H9 (cell line): ENCODE results near the gene FAM221B. TPM values are rescaled to one million over a fixed set of nuclear protein-coding genes. Genes with fewer than 3 reads are reported as not detected.

Source experiments
- DNase-seq: peaks from one replicate; pipeline ENCODE4 v3.0.0-alpha.2; 2017
- H2AFZ ChIP-seq: one replicate; pipeline ENCODE4 v1.6.1; 2013; ENCODE audit warnings: mild to moderate bottlenecking, low read length, control low read depth, moderate library complexity
- H2AK5ac ChIP-seq: 2 replicates; pipeline ENCODE4 v1.6.1; 2013; ENCODE audit warnings: low read length, control low read depth, mixed read lengths; ENCODE audit not compliant: insufficient read length
- H2BK120ac ChIP-seq: one replicate; pipeline ENCODE4 v1.6.1; 2013; ENCODE audit warnings: low read depth, mild to moderate bottlenecking, low read length, control low read depth, inconsistent platforms; ENCODE audit not compliant: poor library complexity, severe bottlenecking
- H2BK12ac ChIP-seq: 2 replicates; pipeline ENCODE4 v1.6.1; 2013; ENCODE audit warnings: low read length, control low read depth, mixed read lengths, low read depth; ENCODE audit not compliant: insufficient read length
- H2BK15ac ChIP-seq: 2 replicates; pipeline ENCODE4 v1.6.1; 2013; ENCODE audit warnings: low read depth, low read length, control low read depth
- H2BK20ac ChIP-seq: one replicate; pipeline ENCODE4 v1.6.1; 2013; ENCODE audit warnings: low read depth, mild to moderate bottlenecking, low read length, control low read depth, inconsistent platforms; ENCODE audit not compliant: poor library complexity, severe bottlenecking
- H2BK5ac ChIP-seq: 2 replicates; pipeline ENCODE4 v1.6.1; 2013; ENCODE audit warnings: low read length, control low read depth, mixed read lengths; ENCODE audit not compliant: insufficient read length
- H3K14ac ChIP-seq: 2 replicates; pipeline ENCODE4 v1.6.1; 2013; ENCODE audit warnings: low read length, control low read depth; ENCODE audit not compliant: insufficient read depth
- H3K18ac ChIP-seq: 2 replicates; pipeline ENCODE4 v1.6.1; 2013; ENCODE audit warnings: low read depth, mild to moderate bottlenecking, mixed read lengths, low read length, control low read depth; ENCODE audit not compliant: insufficient read length
- H3K23ac ChIP-seq: 2 replicates; pipeline ENCODE4 v1.6.1; 2013; ENCODE audit warnings: low read length, control low read depth, mixed read lengths, low read depth; ENCODE audit not compliant: insufficient read length
- H3K23me2 ChIP-seq: 2 replicates; pipeline ENCODE4 v1.6.1; 2013; ENCODE audit warnings: low read depth, mild to moderate bottlenecking, mixed read lengths, low read length, control low read depth; ENCODE audit not compliant: insufficient read length, poor library complexity, severe bottlenecking
- H3K27ac ChIP-seq: 2 replicates; pipeline ENCODE4 v1.5.1; 2013; ENCODE audit warnings: low read length, control low read depth, mixed read lengths, low read depth; ENCODE audit not compliant: insufficient read length
- H3K27me3 ChIP-seq: 2 replicates; pipeline ENCODE4 v1.6.1; 2013; ENCODE audit warnings: low read length, control low read depth, inconsistent platforms; ENCODE audit not compliant: insufficient read depth
- H3K4ac ChIP-seq: 2 replicates; pipeline ENCODE4 v1.6.1; 2013; ENCODE audit warnings: low read depth, mild to moderate bottlenecking, control low read depth, inconsistent platforms, low read length, moderate library complexity
- H3K4me1 ChIP-seq: 2 replicates; pipeline ENCODE4 v1.6.1; 2013; ENCODE audit warnings: low read length, control low read depth, inconsistent platforms; ENCODE audit not compliant: insufficient read depth
- H3K4me2 ChIP-seq: 2 replicates; pipeline ENCODE4 v1.6.1; 2013; ENCODE audit warnings: low read length, control low read depth, mixed read lengths; ENCODE audit not compliant: insufficient read length, insufficient read depth
- H3K56ac ChIP-seq: 2 replicates; pipeline ENCODE4 v1.6.1; 2013; ENCODE audit warnings: low read depth, mild to moderate bottlenecking, mixed read lengths, low read length, control low read depth; ENCODE audit not compliant: insufficient read length
- H3K79me1 ChIP-seq: 2 replicates; pipeline ENCODE4 v1.6.1; 2013; ENCODE audit warnings: low read depth, mild to moderate bottlenecking, moderate library complexity, low read length, control low read depth, inconsistent platforms; ENCODE audit not compliant: insufficient read depth, poor library complexity, severe bottlenecking
- H3K79me2 ChIP-seq: 2 replicates; pipeline ENCODE4 v1.6.1; 2013; ENCODE audit warnings: low read length, control low read depth, inconsistent platforms; ENCODE audit not compliant: insufficient read depth
- H3K9ac ChIP-seq: 2 replicates; pipeline ENCODE4 v1.6.1; 2013; ENCODE audit warnings: low read length, control low read depth, mixed read lengths; ENCODE audit not compliant: insufficient read length; ENCODE audit errors: extremely low read depth
- H3K9me3 ChIP-seq: one replicate; pipeline ENCODE4 v1.6.1; 2013; ENCODE audit warnings: low read depth, low read length, inconsistent platforms; ENCODE audit not compliant: control insufficient read depth
- H3T11ph ChIP-seq: one replicate; pipeline ENCODE4 v1.6.1; 2013; ENCODE audit warnings: mild to moderate bottlenecking, low read length, control low read depth, inconsistent platforms
- H4K20me1 ChIP-seq: one replicate; pipeline ENCODE4 v1.6.1; 2013; ENCODE audit not compliant: control insufficient read depth, insufficient read length, insufficient read depth
- H4K5ac ChIP-seq: 2 replicates; pipeline ENCODE4 v1.6.1; 2013; ENCODE audit warnings: low read depth, mild to moderate bottlenecking, mixed read lengths, low read length, control low read depth; ENCODE audit not compliant: insufficient read length
- H4K8ac ChIP-seq: replicated peaks from 2 replicates; pipeline ENCODE4 v1.6.1; 2013; ENCODE audit warnings: low read length, control low read depth, mixed read lengths, low read depth; ENCODE audit not compliant: insufficient read length
- H4K91ac ChIP-seq: 2 replicates; pipeline ENCODE4 v1.6.1; 2013; ENCODE audit warnings: low read depth, mild to moderate bottlenecking, moderate library complexity, mixed read lengths, low read length, control low read depth; ENCODE audit not compliant: insufficient read length
- H3K27ac Mint-ChIP-seq, 3 experiments: 2 replicates in 2 of 3; 3 replicates in 1 of 3; pipeline ENCODE4 v1.8.0; 2020 to 2021; ENCODE audit warnings: mixed read lengths in 3 of 3, mild to moderate bottlenecking in 1 of 3, moderate library complexity in 1 of 3
- H3K27me3 Mint-ChIP-seq: 2 replicates; pipeline ENCODE4 v1.8.0; 2021; ENCODE audit warnings: low read depth, mild to moderate bottlenecking, moderate library complexity, mixed read lengths
- H3K36me3 Mint-ChIP-seq, 3 experiments: 2 replicates in 2 of 3; 3 replicates in 1 of 3; pipeline ENCODE4 v1.8.0; 2020 to 2021; ENCODE audit warnings: low read depth in 3 of 3, mixed read lengths in 3 of 3; ENCODE audit not compliant: insufficient read depth in 1 of 3
- H3K4me1 Mint-ChIP-seq, 2 experiments: 2 replicates each; pipeline ENCODE4 v1.8.0; 2020; ENCODE audit warnings: mixed read lengths in 2 of 2
- H3K4me3 Mint-ChIP-seq, 2 experiments: 2 replicates in 1 of 2; 3 replicates in 1 of 2; pipeline ENCODE4 v1.8.0; 2020 to 2021; ENCODE audit warnings: mild to moderate bottlenecking in 2 of 2, mixed read lengths in 2 of 2, moderate library complexity in 1 of 2
- H3K9me3 Mint-ChIP-seq, 2 experiments: 2 replicates in 1 of 2; 3 replicates in 1 of 2; pipeline ENCODE4 v1.8.0; 2020; ENCODE audit warnings: mild to moderate bottlenecking in 2 of 2, mixed read lengths in 2 of 2, moderate library complexity in 1 of 2
- CTCF ChIP-seq: fragments of 200-600 bp; sonication (generic); conservative IDR thresholded peaks from 3 replicates; pipeline ENCODE4 v1.8.0; 2021; ENCODE audit warnings: antibody characterized with exemption, mild to moderate bottlenecking
- WGBS: extraction: QIAGEN DNeasy Blood & Tissue Kit; methylation state at CpG from one replicate; pipeline ENCODE4 v1.1.7; 2013; ENCODE audit warnings: missing lambda C conversion rate, low lambda C conversion rate, mixed read lengths; ENCODE audit not compliant: insufficient read length; ENCODE audit errors: extremely low coverage; 5-methylcytosine and 5-hydroxymethylcytosine counted together
- total RNA-seq: library from RNA; stranded (reverse); gene quantifications from 2 replicates; pipeline ENCODE4 v1.2.1, GENCODE V29; 2021

Gene FAM221B
- total RNA-seq, 1 experiment from 2014 or later: not detected

GRCh38 chr9:35842020-35842745 is 13.7 kb upstream of the FAM221B start:
- Histone ChIP-seq H3K23me2 (peaks cover 7% of the 10 kb centered on the region), H2BK12ac (no peak overlapping the region), H4K91ac (no peak overlapping the region), H3K4me2 (no peak overlapping the region), H4K20me1 (no peaks in the 10 kb centered on the region), H3K27me3 (no peaks in the 10 kb centered on the region; the same call in 1 of the 2 replicates), H3K79me1 (no peaks in the 10 kb centered on the region), H3K9ac (no peak overlapping the region), H2BK120ac (no peak overlapping the region), H3K23ac (no peak overlapping the region), H3K18ac (no peak overlapping the region), H3K9me3 (no peaks in the 10 kb centered on the region), H3T11ph (no peak overlapping the region), H2BK20ac (no peak overlapping the region), H2BK5ac (no peak overlapping the region), H2BK15ac (no peak overlapping the region), H4K5ac (no peak overlapping the region), H3K27ac (no peak overlapping the region), H3K79me2 (no peaks in the 10 kb centered on the region), H3K4ac (no peak overlapping the region), H2AK5ac (no peak overlapping the region), H3K4me1 (peaks cover 14% of the 10 kb centered on the region; the same call in 1 of the 2 replicates), H3K14ac (no peak overlapping the region; the same call in 1 of the 2 replicates), H3K56ac (no peak overlapping the region), H2AFZ (no peak overlapping the region), H4K8ac (no peak overlapping the region)
- no peak for TF ChIP-seq CTCF
- Mint-ChIP-seq H3K9me3 (no peaks in the 10 kb centered on the region), H3K4me3 (no peak overlapping the region), H3K36me3 (peaks cover 0 to 5% (median under 1%) of the 10 kb centered on the region in 3 experiments; a peak in 4 of 7 replicates), H3K4me1 (peaks cover 31 to 39% of the 10 kb centered on the region in 2 experiments), H3K27ac (no peak overlapping the region), H3K27me3 (peaks cover 28% of the 10 kb centered on the region)
- no peak for DNase-seq
- no CpG with 5 or more reads among the region's 17 CpGs for WGBS
